NCI-H146 treated with DMSO at 0.1 percent for 48 hours (cell line): ENCODE measurements around the gene RPL29.
"Not testable (repeated sequence)": the region's sequence is repeated elsewhere in the genome, so short reads cannot be mapped to it uniquely, and the experiment has no call there.

Experiments used
- DNase-seq: peaks from one replicate; lab custom pipeline; 2025; ENCODE audit not compliant: unreplicated experiment; lab: John Stamatoyannopoulos, UW

RPL29 gene

GRCh38 chr3:51995346-51996163 is at the start of gene RPL29:
RPL29 (minus strand) TSS chr3:51995895; CDS start chr3:51995461, 434 bp downstream.
- DNase-seq, result peak; percentile 78

- DNase-seq, result no peak
These were observed 49.3 kb upstream of the RPL29 start for GRCh38 chr3:52044869-52045619.

DNA sequence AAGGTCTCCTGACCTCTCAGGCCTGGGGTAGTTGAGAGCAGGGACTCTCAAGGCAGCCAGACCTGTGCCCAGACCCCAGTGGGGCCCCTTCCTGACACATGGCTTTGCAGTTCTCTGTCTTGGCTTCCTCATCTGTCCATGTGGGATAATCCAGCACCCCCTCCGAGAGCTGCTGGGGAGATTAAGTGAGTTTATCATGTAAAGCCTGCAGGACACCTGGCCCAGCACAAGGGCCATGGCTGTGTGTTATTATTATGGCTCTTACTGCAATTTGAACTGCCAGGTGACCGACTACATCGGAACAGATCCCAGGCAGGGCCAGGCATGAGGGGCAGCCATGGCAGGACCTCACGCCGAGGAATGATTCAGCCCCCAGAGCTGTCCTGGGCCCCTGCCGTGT is 48.1 kb upstream of the RPL29 start:
- DNase-seq, result no peak

DNA sequence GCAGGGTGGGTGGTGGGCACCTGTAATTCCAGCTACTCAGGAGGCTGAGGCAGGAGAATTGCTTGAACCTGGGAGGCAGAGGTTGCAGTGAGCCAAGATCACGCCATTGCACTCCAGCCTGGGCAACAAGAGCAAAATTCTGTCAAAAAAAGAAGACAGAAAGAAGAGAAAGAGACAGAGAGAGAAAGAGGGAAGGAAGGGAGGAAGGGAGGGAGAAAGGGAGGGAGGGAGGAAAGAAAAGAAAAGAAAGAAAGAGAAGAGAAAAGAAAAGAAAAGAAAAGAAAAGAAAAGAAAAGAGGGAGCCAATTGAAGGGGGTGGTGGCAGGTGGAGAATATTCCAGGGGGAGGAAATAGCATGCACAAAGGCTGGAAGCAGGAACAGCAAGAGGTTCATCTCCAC is 47.3 kb upstream of the RPL29 start:
- DNase-seq, result not testable (repeated sequence)

GRCh38 chr3:52041118-52041731 is 45.5 kb upstream of the RPL29 start:
- DNase-seq, result no peak

DNA sequence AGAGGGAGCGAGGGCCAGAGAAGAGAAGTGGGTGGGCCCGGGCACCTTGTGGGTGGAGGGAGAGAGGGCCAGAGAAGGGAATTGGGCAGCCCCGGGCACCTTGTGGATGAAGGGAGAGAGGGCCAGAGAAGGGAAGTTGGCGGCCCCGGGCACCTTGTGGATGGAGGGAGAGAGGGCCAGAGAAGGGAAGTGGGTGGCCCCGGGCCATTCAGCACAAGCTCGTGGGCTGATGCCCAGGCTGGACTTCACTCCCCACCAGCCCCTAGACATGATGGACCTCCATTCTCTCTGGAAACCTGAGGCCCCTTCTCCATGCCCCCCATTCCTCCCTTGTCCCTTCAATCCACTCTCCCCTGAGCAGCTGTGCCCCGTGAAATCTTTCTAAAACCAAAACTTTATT is 44.9 kb upstream of the RPL29 start:
- DNase-seq, result no peak

- DNase-seq, result no peak
These were observed 44.2 kb upstream of the RPL29 start for GRCh38 chr3:52039846-52040245.

DNA sequence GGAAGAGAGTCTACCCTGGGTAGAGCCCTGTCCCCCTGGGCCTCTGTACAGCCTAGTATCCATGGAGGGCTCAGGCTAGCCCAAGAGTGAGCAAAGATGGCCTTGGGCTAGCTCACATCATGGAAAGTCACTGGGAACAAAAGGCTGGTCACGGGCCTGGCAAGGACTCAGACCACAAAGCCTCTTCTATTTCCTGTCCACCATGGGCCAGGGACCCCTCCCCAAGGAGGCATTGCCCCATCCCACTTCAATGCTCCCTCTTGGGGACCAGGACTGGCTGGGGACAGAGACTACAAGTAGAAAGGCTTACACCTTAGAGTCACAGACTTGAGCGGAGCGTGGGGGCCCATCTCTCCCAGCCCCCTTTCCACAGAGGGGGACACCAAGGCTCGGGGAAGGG is 43.7 kb upstream of the RPL29 start:
- no peak for DNase-seq

GRCh38 chr3:52038227-52038626 is 42.5 kb upstream of the RPL29 start:
- DNase-seq, result no peak

DNA sequence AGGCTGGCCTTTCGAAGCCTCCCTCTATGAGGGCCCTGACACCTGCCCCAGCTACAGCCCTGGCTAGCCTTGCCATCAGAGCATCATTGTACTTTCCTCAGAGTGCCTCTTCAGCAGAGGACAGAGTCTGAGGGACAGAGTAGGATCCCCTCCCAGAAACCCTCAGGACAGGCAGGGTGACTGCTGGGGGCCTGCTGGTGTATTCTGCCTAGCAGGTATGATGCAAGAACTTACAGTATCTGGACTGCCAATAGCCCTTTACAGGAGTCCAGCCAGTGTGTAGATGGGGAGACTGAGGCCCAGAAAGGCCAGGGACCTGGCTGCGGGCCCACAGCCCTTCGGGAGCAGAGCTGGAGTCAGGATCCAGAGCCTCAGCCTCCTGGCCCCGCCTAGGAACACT is 41.6 kb upstream of the RPL29 start:
- no peak for DNase-seq

DNA sequence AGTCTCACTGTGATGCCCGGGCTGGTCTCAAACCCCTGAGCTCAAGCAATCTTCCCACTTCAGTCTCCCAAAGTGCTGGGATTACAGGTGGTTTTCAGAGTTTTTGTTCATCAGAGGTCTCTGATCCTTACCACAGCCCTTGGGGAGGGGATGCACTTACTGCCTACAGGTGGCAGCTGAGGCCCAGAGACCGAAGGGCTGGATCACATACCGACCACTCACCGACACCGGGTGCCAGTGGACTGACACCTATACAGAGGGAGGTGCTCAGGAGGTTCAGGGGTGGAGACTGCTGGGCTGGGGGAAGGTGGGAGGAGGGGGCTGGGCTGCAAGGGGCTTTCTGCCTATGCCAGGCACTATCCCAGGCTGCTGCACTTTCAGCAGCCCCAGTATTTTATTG is 41.1 kb upstream of the RPL29 start:
- DNase-seq, result no peak

GRCh38 chr3:52036222-52036694 is 40.6 kb upstream of the RPL29 start:
- no peak for DNase-seq

- no peak for DNase-seq
These were observed 39.0 kb upstream of the RPL29 start for GRCh38 chr3:52034651-52035050.

- no peak for DNase-seq
These were observed 38.5 kb upstream of the RPL29 start for GRCh38 chr3:52034212-52034611.

DNA sequence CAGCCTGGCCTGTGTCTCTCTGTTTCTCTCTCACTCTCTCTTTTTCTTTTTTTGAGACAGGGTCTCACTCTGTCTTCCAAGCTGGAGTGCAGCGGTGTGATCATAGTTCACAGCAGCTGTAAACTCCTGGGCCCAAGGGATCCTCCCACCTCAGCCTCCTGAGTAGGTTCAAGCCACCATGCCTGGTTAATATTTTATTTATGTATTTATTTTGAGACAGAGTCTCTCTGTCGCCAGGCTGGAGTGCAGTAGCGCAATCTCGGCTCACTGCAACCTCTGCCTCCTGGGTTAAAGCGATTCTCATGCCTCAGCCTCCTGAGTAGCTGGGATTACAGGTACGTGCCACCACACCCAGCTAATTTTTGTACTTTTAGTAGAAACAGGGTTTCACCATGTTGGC is 38.1 kb upstream of the RPL29 start:
- not testable (repeated sequence) for DNase-seq

GRCh38 chr3:52032702-52033408 is 37.2 kb upstream of the RPL29 start:
- DNase-seq, result no peak

DNA sequence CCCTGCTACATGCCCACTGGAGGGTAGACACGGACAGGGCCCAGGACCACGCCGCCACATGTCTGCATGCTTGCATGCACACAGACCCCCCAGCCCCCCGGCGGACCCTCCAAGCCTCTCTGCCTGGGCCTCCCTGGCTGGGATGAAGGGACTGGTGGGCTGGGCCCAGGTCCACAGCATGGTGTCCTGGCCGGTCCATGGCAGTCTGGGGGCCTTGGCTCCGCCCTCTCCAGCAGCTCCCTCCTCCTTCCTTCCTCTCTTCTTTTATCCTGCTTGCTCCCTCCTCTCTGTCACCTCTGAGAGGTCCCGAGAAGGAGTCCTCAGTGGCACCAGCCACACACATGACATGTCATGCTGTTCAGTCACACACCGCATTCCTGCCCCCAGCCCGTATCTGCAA is 36.2 kb upstream of the RPL29 start:
- DNase-seq, result no peak

GRCh38 chr3:52030714-52031310 is 35.1 kb upstream of the RPL29 start:
- no peak for DNase-seq

DNA sequence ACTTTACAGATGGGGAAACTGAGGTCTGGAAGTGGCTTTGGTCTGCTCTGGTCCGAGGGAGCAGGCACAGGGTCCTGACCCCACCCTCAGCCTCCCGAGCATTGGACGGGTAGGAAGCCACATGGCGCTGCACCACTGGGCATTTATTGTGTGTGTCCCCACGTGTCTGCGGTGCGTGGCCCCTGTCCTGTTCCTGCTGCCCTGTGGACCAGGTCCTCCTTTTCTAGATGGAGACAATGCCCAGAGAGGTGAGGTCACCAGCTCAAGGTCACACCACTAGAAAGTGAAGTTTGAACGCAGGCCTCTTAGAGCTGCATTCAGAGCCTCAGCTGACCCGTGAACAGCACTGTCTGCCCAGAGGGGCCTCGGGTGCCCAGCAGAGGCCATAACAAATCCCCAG is 33.8 kb upstream of the RPL29 start:
- no peak for DNase-seq

DNA sequence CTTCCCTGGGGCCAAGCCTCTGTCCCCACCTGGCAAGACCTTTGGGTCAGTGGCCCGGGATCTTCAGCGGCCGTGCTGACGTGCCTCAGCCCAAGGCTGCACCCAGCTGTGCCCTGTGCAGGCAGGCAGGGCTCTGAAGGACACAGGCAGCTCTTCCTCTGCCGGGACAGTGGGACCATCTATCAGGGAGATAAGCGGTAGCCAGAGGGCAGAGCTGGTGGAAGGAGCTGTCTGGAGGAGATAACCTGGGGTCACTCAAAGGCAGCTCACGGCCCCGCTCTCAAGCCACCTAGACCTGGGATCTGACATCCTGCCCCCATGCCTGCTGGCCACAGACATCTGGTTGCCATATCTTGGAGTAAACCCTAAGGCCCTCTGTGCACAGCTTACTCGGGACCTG is 33.4 kb upstream of the RPL29 start:
- no peak for DNase-seq

GRCh38 chr3:52028572-52028971 is 32.9 kb upstream of the RPL29 start:
- no peak for DNase-seq
